ENCODE results near the gene CAPRIN2.

Gene CAPRIN2

DNA sequence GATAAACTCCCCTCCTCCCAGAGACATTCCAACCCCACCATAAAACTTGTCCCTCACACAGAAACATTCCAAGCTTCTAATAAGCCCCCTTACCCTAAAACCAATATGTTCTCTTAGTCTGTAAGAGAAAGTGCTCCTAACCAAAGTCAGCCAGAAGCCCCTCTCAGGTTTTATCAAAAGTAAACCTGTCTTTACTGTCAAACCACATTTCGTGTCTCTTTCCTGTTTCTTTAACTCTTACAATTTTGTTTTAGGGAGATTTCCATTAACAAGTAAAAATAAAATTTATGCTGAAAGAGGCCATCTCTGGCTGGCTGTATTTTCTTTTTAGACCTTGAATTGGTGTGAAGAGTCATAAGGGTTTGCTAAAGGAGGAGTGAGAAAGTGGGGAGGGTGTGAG lies 29.8 kb upstream of the CAPRIN2 start:
- no peak overlapping the region for H3K4me3 ChIP-seq (replicated peaks; ENCODE audit: low read depth, low read length)
- DNase-seq (ENCODE audit: low read depth): no peak
- TF ChIP-seq, protein P1, sequence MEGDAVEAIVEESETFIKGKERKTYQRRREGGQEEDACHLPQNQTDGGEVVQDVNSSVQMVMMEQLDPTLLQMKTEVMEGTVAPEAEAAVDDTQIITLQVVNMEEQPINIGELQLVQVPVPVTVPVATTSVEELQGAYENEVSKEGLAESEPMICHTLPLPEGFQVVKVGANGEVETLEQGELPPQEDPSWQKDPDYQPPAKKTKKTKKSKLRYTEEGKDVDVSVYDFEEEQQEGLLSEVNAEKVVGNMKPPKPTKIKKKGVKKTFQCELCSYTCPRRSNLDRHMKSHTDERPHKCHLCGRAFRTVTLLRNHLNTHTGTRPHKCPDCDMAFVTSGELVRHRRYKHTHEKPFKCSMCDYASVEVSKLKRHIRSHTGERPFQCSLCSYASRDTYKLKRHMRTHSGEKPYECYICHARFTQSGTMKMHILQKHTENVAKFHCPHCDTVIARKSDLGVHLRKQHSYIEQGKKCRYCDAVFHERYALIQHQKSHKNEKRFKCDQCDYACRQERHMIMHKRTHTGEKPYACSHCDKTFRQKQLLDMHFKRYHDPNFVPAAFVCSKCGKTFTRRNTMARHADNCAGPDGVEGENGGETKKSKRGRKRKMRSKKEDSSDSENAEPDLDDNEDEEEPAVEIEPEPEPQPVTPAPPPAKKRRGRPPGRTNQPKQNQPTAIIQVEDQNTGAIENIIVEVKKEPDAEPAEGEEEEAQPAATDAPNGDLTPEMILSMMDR (IDR thresholded peaks at IDR 0.05; ENCODE audit: low read length, missing control alignments): no peak

DNA sequence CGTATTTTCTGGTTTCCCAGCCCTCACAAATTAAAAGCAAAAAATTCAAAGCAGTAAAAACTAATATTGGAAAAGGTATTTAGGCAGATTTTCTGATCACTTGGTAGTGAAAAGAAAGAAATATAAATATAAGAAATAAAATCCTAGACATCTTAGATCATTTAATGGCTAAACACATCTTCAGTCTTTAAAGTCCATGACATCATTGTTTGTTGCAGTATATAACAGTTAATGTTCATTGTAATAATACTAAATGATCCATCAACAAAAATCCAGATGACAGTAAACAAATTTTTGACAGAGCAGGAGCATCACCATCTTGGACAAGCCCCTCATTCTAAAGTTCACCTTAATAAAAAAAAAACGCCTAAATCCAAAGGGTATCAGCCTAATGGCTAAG lies 29.2 kb upstream of the CAPRIN2 start:
- no peak overlapping the region for H3K4me3 ChIP-seq (replicated peaks; ENCODE audit: low read depth, low read length)
- TF ChIP-seq, protein P1 (IDR thresholded peaks at IDR 0.05; ENCODE audit: low read length, missing control alignments): no peak
- no peak for DNase-seq (ENCODE audit: low read depth)

DNA sequence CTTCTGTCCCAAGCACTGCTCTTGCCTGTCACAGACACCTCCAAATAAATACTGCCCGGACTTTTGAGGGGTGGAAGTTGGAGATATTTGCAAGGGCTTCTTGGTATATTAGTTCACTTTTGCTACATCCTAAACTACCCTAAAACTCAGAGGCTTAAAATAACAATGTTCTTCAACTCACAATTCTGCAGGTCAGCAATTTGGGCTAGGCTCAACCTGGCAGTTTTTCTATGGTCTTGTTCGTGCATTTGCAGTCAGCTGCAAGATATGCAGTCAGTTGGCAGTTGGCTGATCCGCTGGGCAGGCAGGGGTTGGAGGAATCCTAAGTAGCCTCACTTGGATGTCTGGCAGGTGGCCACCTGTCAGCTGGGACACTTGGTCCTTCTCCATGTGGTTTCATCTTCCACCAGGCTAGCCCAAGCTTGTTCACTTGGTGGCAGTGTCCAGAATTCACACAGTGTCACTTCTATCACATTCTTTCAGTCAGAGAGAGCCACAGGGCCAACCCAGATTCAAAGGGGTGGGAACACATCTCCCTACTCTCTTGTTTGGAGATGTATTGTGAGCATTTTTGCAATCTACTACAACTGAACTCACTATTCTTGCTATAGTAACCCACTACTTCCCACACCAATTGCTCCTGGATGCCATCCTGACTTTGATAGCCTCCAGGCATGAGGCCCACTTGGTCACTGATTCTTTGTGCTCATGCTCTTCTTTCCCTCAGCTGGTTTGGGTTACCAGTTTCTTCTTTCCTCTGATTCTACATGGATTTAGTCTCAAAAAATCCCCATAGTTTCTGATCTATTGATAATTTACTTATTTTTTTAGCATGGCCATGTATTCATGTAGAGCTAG lies 27.8 kb upstream of the CAPRIN2 start:
- no peak overlapping the region for H3K4me3 ChIP-seq (replicated peaks; ENCODE audit: low read depth, low read length)
- no peak for DNase-seq (ENCODE audit: low read depth)
- TF ChIP-seq, protein P1 (IDR thresholded peaks at IDR 0.05; ENCODE audit: low read length, missing control alignments): no peak

DNA sequence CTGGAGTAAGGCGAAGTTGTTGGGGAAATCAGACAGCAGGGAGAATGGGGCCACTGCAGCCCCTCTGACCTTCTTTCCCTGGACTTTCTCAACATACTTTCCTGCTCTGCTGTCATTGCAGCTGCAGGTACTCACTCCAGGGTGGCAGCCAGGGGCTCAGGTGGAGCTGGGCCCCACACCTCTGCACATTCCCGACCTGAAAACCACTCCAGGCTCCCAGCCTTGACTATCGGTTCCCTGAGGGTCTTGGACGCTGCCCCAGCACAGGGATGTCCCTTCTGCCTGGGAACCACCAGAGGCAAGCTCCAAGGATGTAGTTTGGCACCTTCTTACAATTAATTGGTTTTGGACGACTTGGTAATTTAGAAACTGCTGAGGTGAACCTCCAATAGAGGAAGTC lies 24.8 kb upstream of the CAPRIN2 start:
- TF ChIP-seq, protein P1 (IDR thresholded peaks at IDR 0.05; ENCODE audit: low read length, missing control alignments): no peak
- DNase-seq (ENCODE audit: low read depth): no peak
- H3K4me3 ChIP-seq (replicated peaks; ENCODE audit: low read depth, low read length): no peak overlapping the region

DNA sequence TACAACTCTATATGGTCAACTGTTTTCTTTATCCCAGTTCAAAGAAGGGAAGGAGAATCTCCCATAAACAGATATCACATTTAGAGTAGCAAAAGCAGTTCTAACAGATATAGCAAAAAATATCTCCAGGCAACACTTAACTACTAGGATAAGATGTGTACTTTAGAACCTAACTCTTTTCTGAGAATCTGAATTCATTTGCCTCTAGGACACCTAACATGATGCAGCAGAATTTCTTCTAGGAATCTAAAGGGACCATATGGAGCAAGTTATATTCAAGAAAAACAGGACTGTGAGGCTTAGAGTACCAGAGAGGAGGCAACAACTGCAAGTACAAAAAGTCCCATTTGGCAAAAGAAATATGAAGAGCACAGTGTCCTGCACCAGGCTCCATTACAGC lies 24.4 kb upstream of the CAPRIN2 start:
- H3K4me3 ChIP-seq (replicated peaks; ENCODE audit: low read depth, low read length): no peak overlapping the region
- DNase-seq (ENCODE audit: low read depth): no peak
- TF ChIP-seq, protein P1 (IDR thresholded peaks at IDR 0.05; ENCODE audit: low read length, missing control alignments): no peak

DNA sequence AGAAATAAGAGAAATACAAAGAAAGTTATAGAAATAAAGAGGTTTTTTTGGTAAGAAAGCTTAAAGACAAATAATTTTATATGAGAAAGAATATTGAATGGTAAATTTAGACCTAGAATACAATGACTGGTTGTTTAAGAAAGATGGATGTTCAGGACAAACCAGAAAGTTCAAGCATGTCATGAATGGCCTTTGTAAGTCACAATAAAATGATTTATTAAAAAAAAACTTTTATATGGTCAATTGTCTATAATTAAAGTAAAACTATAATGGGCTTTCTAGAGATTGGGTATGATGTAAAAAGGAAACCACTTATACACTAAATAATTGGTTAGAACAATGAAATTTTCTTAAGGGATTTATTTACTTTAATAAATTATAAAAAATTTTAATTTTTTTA lies 19.8 kb upstream of the CAPRIN2 start:
- DNase-seq (ENCODE audit: low read depth): no peak
- TF ChIP-seq, protein P1 (IDR thresholded peaks at IDR 0.05; ENCODE audit: low read length, missing control alignments): no peak
- no peak overlapping the region for H3K4me3 ChIP-seq (replicated peaks; ENCODE audit: low read depth, low read length)

DNA sequence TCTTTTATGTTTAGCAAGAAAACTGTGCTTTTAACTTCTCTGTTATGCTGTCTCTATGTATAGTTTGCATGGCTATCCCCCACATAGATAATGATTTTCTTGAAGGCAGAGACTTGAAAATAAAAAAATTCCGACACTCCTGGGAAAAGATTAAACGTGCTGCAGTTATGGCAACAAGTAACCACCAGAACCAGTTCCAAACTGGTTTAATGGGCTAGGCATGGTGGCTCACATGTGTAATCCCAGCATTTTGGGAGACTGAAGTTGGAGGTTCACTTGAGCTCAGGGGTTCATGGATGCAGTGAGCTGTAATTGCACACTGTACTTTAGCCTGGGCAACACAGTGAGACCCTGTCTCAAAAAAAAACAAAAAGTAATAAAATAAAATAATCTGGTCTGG lies 15.1 kb upstream of the CAPRIN2 start:
- TF ChIP-seq, protein P1 (IDR thresholded peaks at IDR 0.05; ENCODE audit: low read length, missing control alignments): no peak
- no peak overlapping the region for H3K4me3 ChIP-seq (replicated peaks; ENCODE audit: low read depth, low read length)
- DNase-seq (ENCODE audit: low read depth): no peak

Data from fibroblast of pulmonary artery (primary cell).